ENCODE measurements around the gene EFCAB6.

Gene EFCAB6

DNA sequence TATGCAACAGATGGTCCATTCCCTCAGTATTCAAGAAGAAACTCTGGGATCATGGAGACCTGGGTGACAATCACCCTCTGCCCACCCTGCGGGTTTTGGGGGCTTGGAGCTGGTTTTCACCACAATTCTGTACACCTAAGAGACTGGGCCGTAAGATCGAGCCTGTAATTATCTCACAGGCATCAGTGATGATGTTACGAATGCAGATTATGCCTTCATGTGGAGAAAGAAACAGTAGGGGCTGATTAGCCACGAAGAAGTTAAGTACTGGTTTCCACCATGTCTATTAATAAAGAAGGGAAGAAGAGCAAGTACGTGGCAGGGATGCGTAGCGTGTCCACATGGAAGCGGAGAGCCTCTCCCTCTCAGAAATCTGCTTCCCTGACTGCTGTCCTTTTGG is 5.3 kb upstream of the EFCAB6 start:
- no peak for DNase-seq (ENCODE audit: low read depth in 3 of 3, low spot score in 1 of 3)

DNA sequence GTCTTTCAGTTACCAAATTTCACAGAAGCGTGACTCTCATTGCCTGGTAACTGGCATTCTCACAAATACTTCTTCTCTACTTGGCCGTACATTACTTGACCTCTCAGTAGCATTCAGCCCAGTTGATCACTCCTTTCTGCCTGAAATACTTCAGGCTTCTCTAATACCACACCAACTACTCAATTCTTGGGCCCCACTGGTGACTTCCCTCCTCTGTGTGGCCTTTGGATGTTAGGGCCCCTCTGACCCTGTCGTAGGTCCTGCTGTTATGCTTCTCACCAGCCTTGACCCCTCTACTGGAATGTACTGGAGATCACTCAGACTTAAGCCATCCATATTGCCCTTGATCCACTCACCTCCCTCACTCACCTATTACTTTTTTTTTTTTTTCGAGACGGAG is 2.2 kb upstream of the EFCAB6 start:
- no peak for DNase-seq (ENCODE audit: low read depth in 3 of 3, low spot score in 1 of 3)

DNA sequence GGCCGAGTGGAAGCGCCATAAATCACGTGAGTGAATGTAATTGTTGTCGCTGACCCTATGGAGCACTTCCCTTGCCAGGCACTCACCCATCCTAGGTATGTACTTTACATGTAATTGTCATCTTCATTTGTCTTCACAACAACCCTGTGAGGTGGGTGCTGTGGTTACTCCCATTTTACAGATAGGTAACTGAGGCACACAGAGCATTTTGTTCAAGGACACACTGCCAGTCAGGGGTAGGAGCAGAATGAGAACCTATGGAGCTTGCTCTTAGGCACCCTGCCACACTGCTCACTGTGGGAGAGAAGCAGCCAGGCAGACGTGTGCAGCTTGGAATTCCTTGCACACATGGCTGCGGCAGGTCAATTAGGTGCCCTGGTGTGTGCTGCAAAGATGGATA is 785 bp upstream of the EFCAB6 start:
- DNase-seq (ENCODE audit: low read depth in 3 of 3, low spot score in 1 of 3): no peak

DNA sequence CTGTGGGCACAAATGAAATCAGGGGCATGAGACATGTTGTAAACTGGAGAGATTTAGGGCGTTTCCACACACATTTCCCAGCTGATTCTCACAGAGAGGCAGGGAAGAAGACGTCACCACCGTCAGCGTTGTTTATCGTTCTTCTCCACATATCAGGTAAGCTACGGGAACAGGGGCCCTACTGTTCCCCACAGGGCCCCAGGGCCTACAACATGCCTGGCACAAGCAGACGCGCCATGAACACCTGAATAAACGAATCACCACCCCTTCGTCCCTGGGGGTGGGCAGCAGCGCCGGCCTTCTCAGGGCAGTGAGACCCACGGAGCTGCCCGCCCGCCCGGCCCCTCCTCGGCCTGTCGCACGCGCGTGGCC is 342 bp downstream of the EFCAB6 start:
- DNase-seq (ENCODE audit: low read depth in 3 of 3, low spot score in 1 of 3): no peak

DNA sequence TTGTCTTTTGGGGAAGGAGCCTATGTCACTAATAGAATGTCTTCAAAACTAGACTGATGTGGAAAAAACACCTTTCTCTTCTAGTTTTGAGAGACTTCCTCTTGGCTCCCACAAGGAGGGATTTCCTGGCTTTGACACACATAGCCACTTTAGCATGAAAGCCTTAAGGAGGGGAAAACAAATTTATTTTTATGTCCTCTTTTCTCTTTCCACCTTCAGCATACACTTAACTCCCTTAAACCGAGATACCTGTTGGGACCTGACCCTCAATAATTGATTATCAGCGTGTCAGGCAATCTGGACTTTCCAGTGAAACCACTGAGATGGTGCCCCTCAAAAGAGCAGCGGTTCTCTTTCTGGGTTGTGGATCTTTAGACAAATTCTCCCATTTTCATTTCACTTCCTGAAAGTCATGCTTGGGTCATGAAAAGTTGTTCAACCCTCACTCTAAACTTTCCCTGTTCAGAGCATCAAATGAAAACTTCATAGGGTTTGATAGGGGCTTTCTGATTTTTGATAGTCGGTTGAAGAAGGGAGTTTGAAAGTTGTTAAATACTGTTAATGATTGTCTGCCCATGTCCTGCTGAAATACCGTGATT is 9.1 kb downstream of the EFCAB6 start:
- DNase-seq (ENCODE audit: low read depth in 3 of 3, low spot score in 1 of 3): no peak

DNA sequence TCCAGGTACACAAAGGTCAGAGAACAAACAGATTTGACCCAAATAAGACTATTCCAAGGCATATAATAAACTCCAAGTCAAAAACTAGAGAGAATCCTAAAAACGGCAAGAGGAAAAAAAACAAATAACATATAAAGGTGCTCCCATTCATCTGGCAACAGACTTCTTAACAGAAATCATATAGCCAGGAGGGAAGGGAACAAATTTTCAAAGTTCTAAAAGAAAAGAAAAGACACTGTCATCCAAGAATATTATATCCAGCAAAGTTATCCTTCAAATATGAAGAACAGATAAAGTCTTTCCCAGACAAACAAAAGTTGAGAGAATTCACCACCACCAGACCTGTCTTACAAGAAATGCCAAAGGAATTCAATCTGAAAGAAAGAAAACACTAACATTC is 11.1 kb downstream of the EFCAB6 start:
- no peak for DNase-seq (ENCODE audit: low read depth in 3 of 3, low spot score in 1 of 3)

DNA sequence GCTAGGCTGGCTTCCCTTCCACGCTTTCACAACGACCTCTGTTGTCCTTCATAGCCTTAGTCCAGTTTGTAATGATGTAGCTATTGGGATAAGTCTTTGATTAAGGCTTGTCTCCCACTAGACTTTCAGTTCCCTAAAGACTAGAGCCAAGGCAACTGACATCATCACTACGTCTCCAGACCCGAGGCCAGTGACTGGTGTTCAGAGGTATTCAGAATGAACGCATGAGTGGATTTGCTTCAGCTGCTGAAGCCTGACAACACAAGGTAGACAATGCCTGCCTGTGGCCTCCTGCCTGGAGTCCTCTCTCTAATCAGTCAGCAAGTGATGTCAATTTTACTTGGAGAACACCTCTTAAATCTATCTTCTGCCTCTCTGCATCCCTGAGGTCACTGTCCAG is 13.6 kb downstream of the EFCAB6 start:
- no peak for DNase-seq (ENCODE audit: low read depth in 3 of 3, low spot score in 1 of 3)

DNA sequence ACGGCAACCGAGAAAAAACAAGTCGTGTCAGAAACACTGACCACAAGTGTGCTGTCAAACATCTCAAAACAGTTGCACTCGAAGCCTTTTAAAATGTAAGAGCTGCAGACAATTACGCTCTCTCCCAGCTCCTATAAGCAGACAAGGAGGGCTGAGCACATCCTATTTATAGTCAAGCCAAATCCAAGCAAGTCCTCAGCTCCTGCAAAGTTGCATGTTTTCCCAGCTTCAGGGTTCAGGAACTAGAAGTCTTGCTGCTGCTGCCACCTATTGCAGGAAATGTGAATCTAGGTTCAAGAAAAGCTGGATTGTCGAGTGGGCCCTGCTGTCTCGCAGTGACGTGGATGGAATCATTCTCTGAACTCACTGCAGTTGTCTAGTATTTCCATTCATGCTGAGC is 15.5 kb downstream of the EFCAB6 start:
- DNase-seq (ENCODE audit: low read depth in 3 of 3, low spot score in 1 of 3): no peak

DNA sequence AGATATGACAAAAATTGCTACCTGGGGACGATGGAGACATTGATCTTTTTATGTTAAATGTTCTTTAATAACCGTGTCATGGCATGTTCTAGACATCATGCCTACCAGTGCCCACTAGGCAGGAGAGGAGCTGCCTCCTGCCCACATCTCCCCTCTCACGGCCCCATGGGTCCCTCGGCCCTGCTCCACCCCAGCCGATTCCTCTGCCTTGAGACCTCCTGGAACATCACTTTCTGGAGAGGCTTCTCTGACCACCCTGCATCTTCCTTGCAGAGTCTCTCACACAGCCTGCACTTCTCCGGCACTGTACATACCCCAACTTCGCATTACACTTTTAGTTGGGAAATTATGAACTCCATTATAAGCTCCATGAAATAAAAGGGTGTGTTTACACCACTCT is 16.8 kb downstream of the EFCAB6 start:
- no peak for DNase-seq (ENCODE audit: low read depth in 3 of 3, low spot score in 1 of 3)

DNA sequence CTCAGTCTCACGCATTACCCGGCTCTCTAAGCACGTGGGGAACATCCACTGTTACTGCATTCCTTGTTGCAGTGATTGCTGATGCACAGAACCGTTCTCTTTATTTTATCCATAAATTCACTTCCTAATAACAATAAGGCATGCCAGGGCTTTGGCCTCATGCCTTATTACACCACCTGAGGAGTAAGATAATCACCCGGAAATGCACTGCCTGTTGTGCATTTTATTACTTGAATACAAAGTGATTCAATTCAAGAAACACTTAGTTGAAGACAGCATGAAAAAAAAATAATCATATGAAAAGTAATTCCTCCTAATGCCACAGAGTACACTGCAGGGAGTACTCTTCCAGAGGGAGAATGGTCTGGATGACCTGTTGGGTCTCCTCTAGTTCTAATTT is 19.2 kb downstream of the EFCAB6 start:
- no peak for DNase-seq (ENCODE audit: low read depth in 3 of 3, low spot score in 1 of 3)

DNA sequence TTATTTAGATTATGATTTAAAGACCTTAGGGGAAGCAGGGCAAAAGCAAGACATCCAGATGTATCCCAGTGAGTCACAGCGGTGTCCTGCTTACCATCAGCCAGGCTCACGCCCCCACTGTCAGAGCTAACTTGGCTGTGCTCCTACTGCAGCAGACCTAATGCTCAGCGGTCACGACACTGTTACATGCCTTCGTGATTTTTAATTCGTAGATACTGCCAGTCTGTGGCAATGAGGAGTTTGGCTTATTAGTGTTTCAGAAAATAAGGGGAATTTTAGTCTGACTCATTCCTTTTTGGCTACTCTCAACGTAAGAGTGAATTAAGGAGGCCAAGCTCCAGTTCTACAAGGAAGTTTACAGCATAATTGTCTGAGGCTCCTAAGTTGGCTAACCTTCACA is 22.7 kb downstream of the EFCAB6 start:
- DNase-seq (ENCODE audit: low read depth in 3 of 3, low spot score in 1 of 3): no peak

DNA sequence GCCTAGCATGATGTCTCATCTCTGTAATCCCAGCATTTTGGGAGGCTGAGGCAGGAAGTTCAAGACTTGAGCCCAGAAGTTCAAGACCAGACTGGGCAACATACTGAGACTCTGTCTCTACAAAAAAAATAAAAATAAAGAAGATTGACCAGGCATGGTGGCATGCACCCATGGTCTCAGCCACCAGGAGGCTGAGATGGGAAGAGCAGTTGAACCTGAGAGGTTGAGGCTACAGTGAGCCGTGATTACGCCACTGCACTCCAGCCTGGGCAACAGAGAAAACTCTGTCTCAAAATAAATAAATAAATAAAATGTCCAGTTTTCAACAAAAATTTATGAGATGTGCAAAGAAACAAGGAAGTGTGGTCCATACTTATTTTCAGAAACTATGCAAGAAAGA is 28.3 kb downstream of the EFCAB6 start:
- no peak for DNase-seq (ENCODE audit: low read depth in 3 of 3, low spot score in 1 of 3)

DNA sequence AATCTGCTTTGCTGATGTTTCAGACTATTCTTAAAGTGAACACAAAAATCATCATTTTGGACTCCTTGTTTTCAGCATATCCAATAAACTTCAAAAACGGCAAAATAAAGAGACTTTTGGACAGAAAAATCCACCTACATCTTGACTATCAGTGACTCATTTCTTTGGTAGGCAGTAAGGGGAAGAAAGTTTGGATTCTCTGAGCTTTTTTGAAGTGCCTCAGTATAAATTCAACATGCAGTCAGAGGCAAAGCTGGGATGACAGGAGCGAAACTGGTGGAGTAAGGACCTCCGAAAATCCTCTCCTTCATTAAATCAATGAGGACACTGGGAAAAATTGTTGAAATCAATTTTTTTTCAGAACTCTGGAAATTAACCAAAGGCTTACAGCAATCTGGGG is 29.7 kb downstream of the EFCAB6 start:
- no peak for DNase-seq (ENCODE audit: low read depth in 3 of 3, low spot score in 1 of 3)

DNA sequence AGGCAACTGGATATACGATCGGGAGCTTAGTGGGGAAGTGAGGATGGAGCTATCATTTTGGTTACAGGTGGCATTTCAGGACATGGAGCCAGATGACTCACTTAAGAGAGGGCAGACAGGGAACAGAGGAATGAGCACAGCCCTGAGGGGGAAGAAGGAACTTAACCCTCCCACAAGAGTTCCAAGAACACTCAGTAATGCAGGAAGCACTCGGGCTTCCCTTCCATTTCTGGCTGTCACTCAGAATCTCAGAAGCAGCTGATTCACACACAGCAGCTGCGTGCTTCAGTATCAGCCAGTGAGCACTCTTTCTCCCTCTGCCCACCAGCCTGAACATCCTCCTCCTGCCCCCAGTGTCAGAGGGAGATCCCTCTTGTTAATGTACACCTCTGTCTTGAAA is 34.8 kb downstream of the EFCAB6 start:
- DNase-seq (ENCODE audit: low read depth in 3 of 3, low spot score in 1 of 3): no peak

DNA sequence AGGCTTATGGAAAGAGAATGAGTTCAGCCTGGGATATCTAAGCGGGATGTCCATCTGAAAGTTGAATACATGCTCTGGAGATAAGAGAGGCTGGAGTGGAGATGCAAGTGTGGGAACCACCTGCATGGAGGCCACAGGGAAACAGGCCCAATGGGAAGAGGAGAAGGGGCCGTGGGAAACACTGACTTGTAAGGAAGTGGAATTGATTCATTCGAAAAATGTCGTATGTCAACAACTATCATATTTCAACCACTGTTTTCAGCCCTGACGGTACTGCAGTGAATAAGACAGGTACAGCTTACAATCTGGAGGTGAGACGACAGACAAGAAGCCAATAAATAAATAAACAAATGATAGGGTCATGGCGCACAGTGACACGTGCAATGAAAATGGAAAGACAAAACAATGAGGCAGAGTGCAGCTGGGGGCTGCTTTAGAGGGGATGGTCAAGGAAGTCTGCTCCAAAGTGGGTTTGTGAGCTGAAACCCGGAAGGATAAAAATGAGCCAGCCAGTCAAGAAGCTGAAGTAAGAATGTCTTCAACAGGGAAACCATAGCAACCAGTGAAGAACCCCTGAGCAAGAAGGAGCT is 35.9 kb downstream of the EFCAB6 start:
- no peak for DNase-seq (ENCODE audit: low read depth in 3 of 3, low spot score in 1 of 3)

DNA sequence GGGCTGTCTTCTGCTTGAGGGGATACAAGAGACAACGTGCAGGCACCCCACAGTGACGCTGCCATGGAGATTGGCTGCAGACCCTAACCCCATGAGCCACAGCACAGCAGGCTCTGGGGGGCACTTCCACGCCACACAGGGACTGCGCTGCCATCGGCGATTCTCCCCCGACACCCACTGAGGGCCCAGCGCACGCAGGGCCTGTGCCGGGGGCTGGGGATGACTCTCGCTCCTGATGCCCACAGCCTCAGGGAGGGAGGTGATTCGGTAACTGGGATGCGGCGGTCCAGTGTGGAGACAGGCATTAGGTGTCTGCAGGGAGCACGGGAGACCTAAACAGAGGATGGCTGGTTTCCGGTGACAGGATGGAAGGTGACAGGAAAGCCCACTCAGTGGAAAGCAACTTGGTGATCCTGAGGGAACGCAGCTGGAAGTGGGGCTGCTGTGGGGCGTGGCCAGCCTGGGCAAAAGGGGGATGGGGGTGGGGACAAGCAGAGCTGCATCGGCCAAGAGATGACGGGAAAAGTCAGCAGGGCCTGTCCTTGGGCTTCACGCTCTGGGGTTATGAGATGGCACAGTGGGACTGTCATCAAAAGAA is 37.7 kb downstream of the EFCAB6 start:
- DNase-seq (ENCODE audit: low read depth in 3 of 3, low spot score in 1 of 3): no peak

DNA sequence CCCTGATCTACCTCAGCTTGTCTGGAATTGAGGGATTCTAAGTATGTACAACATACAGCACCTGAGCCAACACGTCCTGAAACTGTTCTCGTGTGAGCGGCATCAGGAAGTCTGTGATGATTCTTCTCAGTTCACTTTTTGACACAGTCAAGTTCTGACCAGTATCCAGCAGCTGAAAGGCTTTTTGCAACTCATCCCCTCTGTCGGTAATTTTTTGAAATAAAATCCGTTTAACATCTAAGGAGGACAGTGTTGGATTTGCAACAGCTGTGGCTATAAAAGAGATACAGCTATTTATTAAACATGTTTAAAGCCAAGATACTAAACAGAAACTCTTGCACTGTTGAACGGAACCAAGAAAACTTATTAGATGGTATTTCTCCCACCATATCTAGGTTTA is 39.3 kb downstream of the EFCAB6 start:
- DNase-seq (ENCODE audit: low read depth in 3 of 3, low spot score in 1 of 3): no peak

DNA sequence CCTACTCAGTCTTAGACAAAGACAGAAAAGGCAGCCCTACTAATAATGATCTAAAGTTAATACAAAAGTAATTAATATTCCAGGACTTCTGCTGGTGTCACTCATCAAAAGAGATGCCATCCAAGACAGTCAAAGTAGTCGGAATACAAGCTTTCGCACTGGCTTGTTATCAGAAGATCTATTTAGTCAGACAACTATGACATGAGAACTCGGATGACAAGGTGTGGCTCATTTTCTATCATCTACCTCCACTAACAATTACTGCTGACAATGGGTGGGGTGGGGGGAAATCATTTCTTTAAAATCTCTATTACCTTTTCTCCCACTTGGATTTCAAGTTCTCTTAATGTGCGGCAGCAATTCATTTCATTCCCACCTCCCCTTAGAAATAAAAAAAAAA is 56.7 kb downstream of the EFCAB6 start:
- no peak for DNase-seq (ENCODE audit: low read depth in 3 of 3, low spot score in 1 of 3)

DNA sequence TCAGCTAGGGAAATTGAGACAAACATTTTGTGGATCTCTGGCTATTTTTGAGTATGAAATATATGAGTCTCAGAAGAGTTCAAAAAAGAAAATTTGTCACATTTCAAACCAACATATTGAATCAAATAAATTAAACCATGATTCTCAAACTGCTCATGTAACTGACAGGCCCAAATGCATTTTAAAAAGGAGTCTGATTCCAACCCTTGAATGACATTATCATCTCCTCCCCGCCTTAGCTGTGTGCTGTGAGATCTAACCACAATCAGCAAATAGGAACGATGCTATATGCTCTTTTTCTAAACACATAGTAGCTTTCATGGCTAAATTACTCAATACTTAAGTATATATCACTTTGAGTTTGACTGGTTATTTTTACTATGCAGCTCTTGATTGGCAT is 57.1 kb downstream of the EFCAB6 start:
- no peak for DNase-seq (ENCODE audit: low read depth in 3 of 3, low spot score in 1 of 3)

DNA sequence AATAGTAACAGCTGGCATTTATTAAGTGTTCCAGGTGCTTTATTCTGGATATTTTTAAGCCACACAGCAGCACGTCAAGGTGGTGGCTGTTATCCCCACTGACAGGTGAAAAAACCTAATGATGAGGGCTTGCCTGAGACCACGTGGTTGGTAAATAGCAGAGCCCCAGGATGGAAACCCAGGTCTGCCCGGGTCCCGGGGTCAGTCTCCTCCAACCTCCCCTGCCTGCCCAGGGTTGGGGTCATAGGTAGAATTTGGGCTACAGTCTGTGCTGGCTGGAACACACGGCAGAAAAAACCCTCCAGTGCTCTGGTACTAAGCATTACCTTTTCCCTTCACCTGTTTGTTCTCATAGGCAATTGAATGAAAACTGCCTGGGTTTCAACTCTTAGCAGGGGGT is 57.9 kb downstream of the EFCAB6 start:
- DNase-seq (ENCODE audit: low read depth in 3 of 3, low spot score in 1 of 3): no peak

DNA sequence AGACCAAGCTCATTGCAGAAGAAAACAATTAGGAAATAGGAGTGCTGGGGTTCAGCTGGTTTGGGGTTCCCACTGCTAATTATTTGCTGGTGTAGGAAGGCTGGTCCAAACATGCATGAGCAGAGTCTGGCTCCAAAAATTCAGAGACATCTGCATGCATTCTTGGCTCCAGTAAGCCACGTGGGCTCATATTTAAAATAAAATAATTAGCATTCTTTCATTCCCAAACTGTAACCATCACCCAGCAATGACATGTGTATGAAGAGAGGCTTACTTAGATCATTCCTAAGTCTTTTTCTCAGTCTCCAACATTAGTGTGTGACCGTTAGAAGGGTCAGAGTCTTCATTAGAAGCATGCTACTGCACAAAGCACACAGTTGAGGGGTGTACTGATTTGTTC is 58.4 kb downstream of the EFCAB6 start:
- DNase-seq (ENCODE audit: low read depth in 3 of 3, low spot score in 1 of 3): no peak

DNA sequence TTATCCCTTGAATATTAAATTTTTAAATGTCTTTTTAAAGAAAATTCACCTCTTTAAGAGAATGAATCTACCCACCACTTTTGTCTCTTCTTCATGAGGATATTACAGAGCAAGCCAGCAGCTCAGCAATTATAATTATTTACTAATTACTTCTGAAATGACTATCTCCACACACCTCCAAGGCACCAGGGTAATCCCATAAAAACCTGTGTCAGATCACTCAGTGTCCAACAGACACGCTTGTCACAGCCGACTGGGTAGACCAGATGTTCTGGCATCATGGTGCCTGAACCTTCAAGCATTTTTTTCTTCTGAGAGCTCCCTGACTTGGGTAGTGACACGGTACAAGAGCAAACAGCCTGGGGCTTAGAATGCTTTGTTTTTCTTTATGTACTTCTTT is 61.4 kb downstream of the EFCAB6 start:
- DNase-seq (ENCODE audit: low read depth in 3 of 3, low spot score in 1 of 3): no peak

DNA sequence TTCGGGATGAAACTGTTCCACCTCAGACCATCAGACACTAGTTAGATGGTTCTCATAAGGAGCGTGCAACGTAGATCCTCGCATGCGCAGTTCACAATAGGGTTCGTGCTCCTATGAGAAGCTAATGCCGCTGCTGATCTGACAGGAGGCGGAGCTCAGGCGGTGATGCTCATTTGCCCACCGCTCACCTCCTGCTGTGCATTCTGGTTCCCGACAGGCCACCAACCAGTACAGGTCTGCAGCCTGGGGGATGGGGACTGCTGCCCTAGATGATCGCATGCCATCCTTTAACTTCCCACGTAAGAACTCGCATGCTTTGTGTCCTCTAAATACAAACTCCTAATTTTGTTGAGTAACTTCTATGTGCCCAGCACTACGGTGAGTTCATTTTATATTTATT is 62.6 kb downstream of the EFCAB6 start:
- no peak for DNase-seq (ENCODE audit: low read depth in 3 of 3, low spot score in 1 of 3)
